HEK293 (cell line): Measurements from ENCODE around the gene ACSS2.

Experiments used
- CTCF ChIA-PET: fragments of 350-600 bp; formaldehyde crosslinking; extraction: SDS; loops from one replicate; lab custom pipeline; 2021; ENCODE audit warnings: antibody characterized with exemption; lab: Yijun Ruan, JAX
- POLR2A ChIA-PET: fragments of 300-600 bp; formaldehyde crosslinking; extraction: SDS; loops from one replicate; lab custom pipeline; 2020; ENCODE audit warnings: antibody characterized with exemption, inconsistent platforms; lab: Yijun Ruan, JAX
- H3K27ac ChIP-seq: fragments of 200-500 bp; sonication (Bioruptor generic); 2 replicates; pipeline ENCODE4 v1.5.1; 2014; ENCODE audit warnings: low read depth, low read length, control low read depth, inconsistent platforms; ENCODE audit errors: extremely low read depth
- H3K36me3 ChIP-seq, 2 experiments: fragments of 200-500 bp in 1 of 2; sonication (Bioruptor generic) in 1 of 2; 1 replicate in 1 of 2; 2 replicates in 1 of 2; pipeline ENCODE4 v1.5.1; 2014 to 2017; ENCODE audit warnings: inconsistent platforms in 2 of 2, low read length in 2 of 2; ENCODE audit not compliant: control insufficient read depth in 2 of 2, insufficient read depth in 1 of 2
- H3K4me1 ChIP-seq: fragments of 200-500 bp; sonication (Bioruptor generic); 2 replicates; pipeline ENCODE4 v1.5.1; 2014; ENCODE audit warnings: mild to moderate bottlenecking, low read length, inconsistent platforms; ENCODE audit not compliant: control insufficient read depth, insufficient read depth
- H3K4me3 ChIP-seq: 2 replicates; pipeline ENCODE4 v1.5.1; 2011; ENCODE audit warnings: low read depth, mild to moderate bottlenecking, control low read depth, low read length, moderate library complexity
- H3K9me3 ChIP-seq: fragments of 200-500 bp; sonication (Bioruptor generic); 2 replicates; pipeline ENCODE4 v1.5.1; 2014; ENCODE audit warnings: low read depth, low read length, inconsistent platforms; ENCODE audit not compliant: control insufficient read depth, insufficient read depth
- KLF7 ChIP-seq: fragments of 450-650 bp; formaldehyde crosslinking; IDR thresholded peaks from 2 replicates; pipeline ENCODE4 v1.5.1; 2016; ENCODE audit warnings: missing biosample characterization, missing genetic modification characterization, borderline replicate concordance
- KLF9 ChIP-seq: fragments of 450-650 bp; formaldehyde crosslinking; IDR thresholded peaks from 2 replicates; pipeline ENCODE4 v1.5.1; 2016; ENCODE audit warnings: missing biosample characterization, missing genetic modification characterization, low read depth
- SCRT2 ChIP-seq: fragments of 450-650 bp; formaldehyde crosslinking; IDR thresholded peaks from 2 replicates; pipeline ENCODE4 v1.5.1; 2016; ENCODE audit warnings: missing biosample characterization, missing genetic modification characterization
- SETDB1 ChIP-seq: IDR thresholded peaks from one replicate; pipeline ENCODE4 v1.6.1; 2017; ENCODE audit warnings: mild to moderate bottlenecking, low read length, moderate library complexity, mixed read lengths; ENCODE audit not compliant: insufficient read length
- ZBTB8A ChIP-seq: fragments of 450-650 bp; formaldehyde crosslinking; IDR thresholded peaks from 2 replicates; pipeline ENCODE4 v1.5.1; 2016; ENCODE audit warnings: missing biosample characterization, missing genetic modification characterization
- ZNF121 ChIP-seq: fragments of 450-650 bp; formaldehyde crosslinking; IDR thresholded peaks from 2 replicates; pipeline ENCODE4 v1.5.1; 2016; ENCODE audit warnings: missing biosample characterization, missing genetic modification characterization
- ZNF148 ChIP-seq: fragments of 450-650 bp; formaldehyde crosslinking; IDR thresholded peaks from 2 replicates; pipeline ENCODE4 v1.5.0; 2017; ENCODE audit warnings: missing biosample characterization, missing genetic modification characterization, borderline replicate concordance
- ZNF2 ChIP-seq: fragments of 450-650 bp; formaldehyde crosslinking; IDR thresholded peaks from 2 replicates; pipeline ENCODE4 v1.5.1; 2016; ENCODE audit warnings: missing biosample characterization, missing genetic modification characterization
- ZNF274 ChIP-seq, 2 experiments: fragments of 200-500 bp in 1 of 2; fragments of 450-650 bp in 1 of 2; sonication (Bioruptor generic) in 1 of 2; formaldehyde crosslinking in 1 of 2; IDR thresholded peaks; 2 replicates each; pipeline versions ENCODE4 v1.5.1 to v1.6.1; 2014 to 2016; ENCODE audit warnings: borderline replicate concordance in 1 of 2, inconsistent platforms in 1 of 2, low read length in 1 of 2, missing biosample characterization in 1 of 2, missing genetic modification characterization in 1 of 2
- ZNF335 ChIP-seq: fragments of 450-650 bp; formaldehyde crosslinking; conservative IDR thresholded peaks from 2 replicates; pipeline ENCODE4 v1.5.1; 2016; ENCODE audit warnings: missing biosample characterization, missing genetic modification characterization
- TF ChIP-seq, protein P1 (sequence below): fragments of 450-650 bp; formaldehyde crosslinking; IDR thresholded peaks from 2 replicates; pipeline ENCODE4 v1.5.1; 2016; ENCODE audit warnings: missing biosample characterization, missing genetic modification characterization

The ACSS2 gene

GRCh38 chr20:34955231-34956040 is 79.0 kb downstream of the ACSS2 start, which contains the start of the genes GSS and MYH7B (continued):
- TF ChIP-seq ZNF148 (tag by site-specific recombination), result no peak

- CTCF ChIA-PET, result interaction anchor here (0.6 to 5.1 kb wide), 3 partner anchors 82 to 240 kb away, joined by 3 to 40 read pairs (median 3); partner anchors contain the start of gene GGT7
- H3K27ac ChIP-seq, result no peak overlapping the region; the same call in 1 of the 2 replicates
- no peaks in the 10 kb centered on the region for H3K9me3 ChIP-seq
- peaks cover 0 to 10% of the 10 kb centered on the region in 2 experiments; a peak in 1 of 3 replicates for H3K36me3 ChIP-seq
- no peak for TF ChIP-seq ZNF2 (tag by site-specific recombination)
- 0 out of 2 replicates have a peak, but pooled peaks have one; percentile 26 for TF ChIP-seq KLF7
- TF ChIP-seq KLF9 (tag by site-specific recombination), result no peak
- peak; percentile 72 for TF ChIP-seq ZNF335 (tag by site-specific recombination)
- no peak for TF ChIP-seq SETDB1
- POLR2A ChIA-PET, result interaction anchor here (0.6 to 2.4 kb wide), 7 partner anchors 12 to 321 kb away, joined by 3 to 13 read pairs (median 4); partner anchors contain the start of genes ACSS2 and GGT7
- H3K4me3 ChIP-seq, result peak overlapping the region; percentile 73
- H3K4me1 ChIP-seq, result no peaks in the 10 kb centered on the region; the same call in 1 of the 2 replicates
These were observed 79.6 kb downstream of the ACSS2 start for GRCh38 chr20:34956041-34956458.

GRCh38 chr20:34956751-34957472 is 80.5 kb downstream of the ACSS2 start:
- no peak overlapping the region for H3K27ac ChIP-seq
- no peak overlapping the region for H3K4me3 ChIP-seq
- H3K36me3 ChIP-seq, result peaks cover 0 to 2% of the 10 kb centered on the region in 2 experiments; a peak in 1 of 3 replicates
- CTCF ChIA-PET, result interaction anchor here (5.1 kb wide), 1 partner anchor 83 kb away, joined by 40 read pairs; the partner anchor contains the start of gene GGT7
- TF ChIP-seq ZNF274 (IDR thresholded peaks at IDR 0.05; ENCODE audit: low read length) (no peak), ZNF274 (tag by site-specific recombination; IDR thresholded peaks at IDR 0.05; ENCODE audit: borderline replicate concordance) (peak; percentile 88; the same call in 1 of the 2 replicates), ZBTB8A (tag by site-specific recombination) (no peak), SCRT2 (tag by site-specific recombination) (peak; percentile 14; the same call in 1 of the 2 replicates)
- TF ChIP-seq, all 188 proteins: peak for 2
- Histone ChIP-seq H3K9me3 (no peaks in the 10 kb centered on the region), H3K4me1 (no peaks in the 10 kb centered on the region; the same call in 1 of the 2 replicates)
- POLR2A ChIA-PET, result interaction anchor here (0.7 kb wide), 2 partner anchors 13 to 636 kb away, joined by 4 to 9 read pairs; no protein-coding TSS in a partner anchor

- POLR2A ChIA-PET, result no interaction called here
- CTCF ChIA-PET, result interaction anchor here (2.4 kb wide), 1 partner anchor 90 kb away, joined by 9 read pairs; no protein-coding TSS in a partner anchor
- H3K9me3 ChIP-seq, result no peaks in the 10 kb centered on the region
- TF ChIP-seq, protein P1, sequence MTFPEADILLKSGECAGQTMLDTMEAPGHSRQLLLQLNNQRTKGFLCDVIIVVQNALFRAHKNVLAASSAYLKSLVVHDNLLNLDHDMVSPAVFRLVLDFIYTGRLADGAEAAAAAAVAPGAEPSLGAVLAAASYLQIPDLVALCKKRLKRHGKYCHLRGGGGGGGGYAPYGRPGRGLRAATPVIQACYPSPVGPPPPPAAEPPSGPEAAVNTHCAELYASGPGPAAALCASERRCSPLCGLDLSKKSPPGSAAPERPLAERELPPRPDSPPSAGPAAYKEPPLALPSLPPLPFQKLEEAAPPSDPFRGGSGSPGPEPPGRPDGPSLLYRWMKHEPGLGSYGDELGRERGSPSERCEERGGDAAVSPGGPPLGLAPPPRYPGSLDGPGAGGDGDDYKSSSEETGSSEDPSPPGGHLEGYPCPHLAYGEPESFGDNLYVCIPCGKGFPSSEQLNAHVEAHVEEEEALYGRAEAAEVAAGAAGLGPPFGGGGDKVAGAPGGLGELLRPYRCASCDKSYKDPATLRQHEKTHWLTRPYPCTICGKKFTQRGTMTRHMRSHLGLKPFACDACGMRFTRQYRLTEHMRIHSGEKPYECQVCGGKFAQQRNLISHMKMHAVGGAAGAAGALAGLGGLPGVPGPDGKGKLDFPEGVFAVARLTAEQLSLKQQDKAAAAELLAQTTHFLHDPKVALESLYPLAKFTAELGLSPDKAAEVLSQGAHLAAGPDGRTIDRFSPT (tag by site-specific recombination), result no peak
- peak; percentile 70; the same call in 1 of the 2 replicates for TF ChIP-seq ZNF121 (tag by site-specific recombination)
- no peaks in the 10 kb centered on the region for H3K36me3 ChIP-seq
- H3K4me1 ChIP-seq, result no peaks in the 10 kb centered on the region
- no peak overlapping the region for H3K27ac ChIP-seq
- H3K4me3 ChIP-seq, result no peak overlapping the region
These were observed 88.1 kb downstream of the ACSS2 start for GRCh38 chr20:34964486-34964885.
